ENCODE measurements around the gene OPA3. TPM values are rescaled to one million over a fixed set of nuclear protein-coding genes. Genes with fewer than 3 reads are reported as not detected.

Gene OPA3
- total RNA-seq, 2 donors from 2014 or later, result 15.8 to 33.5 TPM

DNA sequence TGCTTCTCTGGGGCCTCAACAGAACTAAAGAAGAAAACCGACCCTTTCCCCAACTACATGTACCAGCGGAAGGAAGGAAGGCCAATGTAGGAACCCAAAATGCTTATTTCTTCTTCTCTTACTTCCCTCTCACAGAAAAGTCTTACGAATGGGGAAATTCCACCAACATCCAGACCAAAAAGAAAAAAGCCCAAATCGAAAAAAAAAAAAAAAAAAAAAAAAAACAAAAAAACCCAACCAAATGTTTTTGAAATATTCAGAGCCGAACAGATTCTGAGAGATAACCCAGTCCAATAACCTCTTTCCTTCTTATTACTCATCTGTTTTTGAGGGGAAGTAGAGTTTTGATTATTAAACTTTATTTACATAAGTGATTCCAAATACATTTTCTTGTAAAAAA, 82.5 kb downstream of the OPA3 start:
- Histone ChIP-seq H3K9me3 (no peaks in the 10 kb centered on the region), H3K27ac (no peak overlapping the region), H3K4me1 (peaks cover 0 to 31% of the 10 kb centered on the region in 2 donors), H3K36me3 (no peaks in the 10 kb centered on the region), H3K27me3 (no peaks in the 10 kb centered on the region), H3K4me3 (no peak overlapping the region)
- DNase-seq (ENCODE audit: low spot score), result no peak
- TF ChIP-seq, protein P1, sequence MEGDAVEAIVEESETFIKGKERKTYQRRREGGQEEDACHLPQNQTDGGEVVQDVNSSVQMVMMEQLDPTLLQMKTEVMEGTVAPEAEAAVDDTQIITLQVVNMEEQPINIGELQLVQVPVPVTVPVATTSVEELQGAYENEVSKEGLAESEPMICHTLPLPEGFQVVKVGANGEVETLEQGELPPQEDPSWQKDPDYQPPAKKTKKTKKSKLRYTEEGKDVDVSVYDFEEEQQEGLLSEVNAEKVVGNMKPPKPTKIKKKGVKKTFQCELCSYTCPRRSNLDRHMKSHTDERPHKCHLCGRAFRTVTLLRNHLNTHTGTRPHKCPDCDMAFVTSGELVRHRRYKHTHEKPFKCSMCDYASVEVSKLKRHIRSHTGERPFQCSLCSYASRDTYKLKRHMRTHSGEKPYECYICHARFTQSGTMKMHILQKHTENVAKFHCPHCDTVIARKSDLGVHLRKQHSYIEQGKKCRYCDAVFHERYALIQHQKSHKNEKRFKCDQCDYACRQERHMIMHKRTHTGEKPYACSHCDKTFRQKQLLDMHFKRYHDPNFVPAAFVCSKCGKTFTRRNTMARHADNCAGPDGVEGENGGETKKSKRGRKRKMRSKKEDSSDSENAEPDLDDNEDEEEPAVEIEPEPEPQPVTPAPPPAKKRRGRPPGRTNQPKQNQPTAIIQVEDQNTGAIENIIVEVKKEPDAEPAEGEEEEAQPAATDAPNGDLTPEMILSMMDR (IDR thresholded peaks at IDR 0.05), result no peak

DNA sequence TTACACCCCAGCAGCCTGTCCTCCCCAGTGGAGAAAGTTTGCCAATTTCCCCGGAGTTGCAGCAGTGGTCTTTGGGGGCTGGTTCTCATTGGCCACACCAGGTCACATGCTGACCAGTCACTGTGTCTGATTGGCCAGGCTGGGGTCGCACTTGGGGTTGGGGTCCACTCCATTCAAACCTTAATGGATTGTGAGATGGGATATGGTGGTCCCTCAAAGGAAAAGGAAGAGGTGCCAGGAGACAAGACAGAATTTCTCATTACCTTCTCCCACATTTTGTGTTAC, 82.9 kb downstream of the OPA3 start:
- TF ChIP-seq, protein P1 (IDR thresholded peaks at IDR 0.05), result no peak
- H3K9me3 ChIP-seq, result no peaks in the 10 kb centered on the region
- H3K4me3 ChIP-seq, result no peak overlapping the region
- H3K27ac ChIP-seq, result no peak overlapping the region
- H3K36me3 ChIP-seq, result no peaks in the 10 kb centered on the region
- DNase-seq (ENCODE audit: low spot score), result no peak
- H3K4me1 ChIP-seq, result peaks cover 0 to 33% of the 10 kb centered on the region in 2 donors
- H3K27me3 ChIP-seq, result no peaks in the 10 kb centered on the region

DNA sequence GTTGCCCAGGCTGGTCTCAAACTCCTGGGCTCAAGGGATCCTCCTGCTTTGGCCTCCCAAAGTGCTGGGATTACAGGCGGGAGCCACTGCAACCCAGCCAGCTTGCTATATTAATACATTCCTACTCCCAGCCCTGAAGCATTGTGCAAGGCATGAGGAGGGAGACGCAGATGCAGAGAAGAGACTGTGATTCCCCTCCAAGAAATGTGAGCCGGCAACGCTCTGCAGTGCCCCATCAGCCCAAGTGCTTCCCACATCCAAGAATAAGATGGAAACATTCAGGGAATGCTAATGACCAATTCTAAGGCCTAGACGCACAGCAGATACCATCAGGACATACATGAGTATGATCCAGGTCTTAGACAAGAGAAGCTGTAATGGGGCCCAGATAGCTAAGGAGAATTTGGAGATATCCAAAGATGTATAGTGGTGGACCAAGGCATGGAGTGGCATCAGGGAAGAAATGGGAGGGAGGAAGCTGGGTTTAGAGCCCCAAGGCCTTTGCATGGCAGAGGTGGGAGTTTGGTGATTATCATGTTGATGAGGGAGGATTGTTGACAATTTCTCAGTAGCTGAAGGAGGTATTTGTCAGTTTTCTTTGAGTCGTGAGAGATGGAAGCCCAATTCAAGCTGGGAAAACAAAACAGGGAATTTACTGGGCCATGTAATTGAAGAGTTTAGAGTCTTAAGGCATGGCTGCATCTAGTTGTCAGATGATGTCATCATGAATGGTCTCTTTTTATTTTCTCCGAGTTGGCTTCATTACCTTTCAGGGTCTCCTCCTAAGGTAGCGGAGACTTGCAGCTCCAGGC, 83.5 kb downstream of the OPA3 start:
- peaks cover 0 to 37% of the 10 kb centered on the region in 2 donors for H3K4me1 ChIP-seq

DNA sequence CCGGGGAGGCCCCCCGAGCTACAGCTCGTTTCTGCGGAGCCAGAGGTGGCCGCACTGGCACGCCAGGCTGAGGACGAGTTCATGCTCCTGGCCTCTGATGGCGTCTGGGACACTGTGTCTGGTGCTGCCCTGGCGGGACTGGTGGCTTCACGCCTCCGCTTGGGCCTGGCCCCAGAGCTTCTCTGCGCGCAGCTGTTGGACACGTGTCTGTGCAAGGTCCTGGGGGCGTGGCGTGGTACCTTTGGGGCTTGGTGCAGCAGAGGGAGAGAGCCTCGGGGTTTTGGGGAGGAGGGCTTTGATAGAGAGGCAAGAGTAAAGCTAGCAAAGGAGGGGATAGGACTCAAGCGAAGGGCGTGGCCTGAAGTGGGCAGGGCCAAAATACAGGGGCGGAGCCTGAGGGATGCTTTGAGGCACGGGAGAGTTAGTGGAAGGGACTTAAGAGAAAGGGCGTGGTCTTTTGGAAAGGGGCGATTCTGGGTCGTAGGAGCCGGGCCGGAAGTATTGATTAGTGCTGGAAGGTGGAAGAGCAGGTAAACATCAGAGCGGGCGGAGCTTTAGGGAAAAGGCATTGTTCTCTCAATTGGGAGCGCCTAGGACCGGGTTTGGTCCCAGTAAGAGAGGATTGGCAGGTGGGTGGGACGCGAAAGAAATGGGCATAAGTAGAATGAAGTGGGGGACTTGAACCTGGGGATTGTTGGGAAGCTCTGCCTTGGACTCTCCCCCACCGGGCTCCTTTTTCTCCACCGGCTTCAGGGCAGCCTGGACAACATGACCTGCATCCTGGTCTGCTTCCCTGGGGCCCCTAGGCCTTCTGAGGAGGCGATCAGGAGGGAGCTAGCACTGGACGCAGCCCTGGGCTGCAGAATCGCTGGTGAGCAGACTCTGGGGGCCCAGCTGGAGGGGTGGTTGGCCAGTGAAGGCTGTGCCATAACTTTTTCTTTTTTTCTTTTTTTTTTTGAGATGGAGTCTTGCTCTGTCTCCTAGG, 85.1 kb downstream of the OPA3 start:
- no peaks in the 10 kb centered on the region for H3K36me3 ChIP-seq
- TF ChIP-seq, protein P1 (IDR thresholded peaks at IDR 0.05), result no peak
- H3K4me3 ChIP-seq, result peak overlapping the region in 1 of 2 donors; percentile 26
- H3K27ac ChIP-seq, result no peak overlapping the region
- H3K9me3 ChIP-seq, result no peaks in the 10 kb centered on the region
- H3K27me3 ChIP-seq, result no peaks in the 10 kb centered on the region
- H3K4me1 ChIP-seq, result peaks cover 0 to 35% of the 10 kb centered on the region in 2 donors
- DNase-seq (ENCODE audit: low spot score), result no peak

More for the DNA sequence above, 83.5 kb downstream of the OPA3 start:
- Histone ChIP-seq H3K36me3 (no peaks in the 10 kb centered on the region), H3K27me3 (no peaks in the 10 kb centered on the region), H3K4me3 (no peak overlapping the region), H3K27ac (no peak overlapping the region), H3K9me3 (no peaks in the 10 kb centered on the region)
- no peak for DNase-seq (ENCODE audit: low spot score)
- TF ChIP-seq, protein P1 (IDR thresholded peaks at IDR 0.05), result no peak

DNA sequence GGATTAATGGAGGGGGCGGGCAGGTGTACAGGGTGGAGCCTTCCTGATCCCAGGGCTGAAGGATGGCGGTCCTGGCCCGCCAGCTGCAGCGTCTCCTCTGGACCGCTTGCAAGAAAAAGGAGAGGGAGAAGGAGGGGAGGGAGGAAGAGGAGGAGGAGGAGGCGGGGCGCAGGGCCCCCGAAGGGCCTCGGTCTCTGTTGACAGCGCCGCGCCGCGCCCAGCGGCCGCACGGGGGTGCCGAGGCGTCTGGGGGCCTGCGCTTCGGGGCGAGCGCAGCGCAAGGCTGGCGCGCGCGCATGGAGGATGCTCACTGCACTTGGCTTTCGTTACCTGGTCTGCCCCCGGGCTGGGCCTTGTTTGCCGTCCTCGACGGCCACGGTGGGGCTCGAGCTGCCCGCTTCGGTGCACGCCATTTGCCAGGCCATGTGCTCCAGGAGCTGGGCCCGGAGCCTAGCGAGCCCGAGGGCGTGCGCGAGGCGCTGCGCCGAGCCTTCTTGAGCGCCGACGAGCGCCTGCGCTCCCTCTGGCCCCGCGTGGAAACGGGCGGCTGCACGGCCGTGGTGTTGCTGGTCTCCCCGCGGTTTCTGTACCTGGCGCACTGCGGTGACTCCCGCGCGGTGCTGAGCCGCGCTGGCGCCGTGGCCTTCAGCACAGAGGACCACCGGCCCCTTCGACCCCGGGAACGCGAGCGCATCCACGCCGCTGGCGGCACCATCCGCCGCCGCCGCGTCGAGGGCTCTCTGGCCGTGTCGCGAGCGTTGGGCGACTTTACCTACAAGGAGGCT, 86.0 kb downstream of the OPA3 start, which contains the start of gene PPM1N:
PPM1N (plus strand) TSS at position 33 of the 785 bp plus-strand sequence; CDS start at position 63, 30 bp downstream.
- peak within 1 kb of the TSS; percentile 17 to 80 for H3K4me3 ChIP-seq
- H3K27ac ChIP-seq, result no peak within 1 kb of the TSS
- peaks cover 0 to 38% of the 10 kb centered on the region in 2 donors for H3K4me1 ChIP-seq
- H3K36me3 ChIP-seq, result no peaks in the 10 kb centered on the region
- H3K9me3 ChIP-seq, result no peaks in the 10 kb centered on the region
- TF ChIP-seq, protein P1 (IDR thresholded peaks at IDR 0.05), result peak in 1 of 2 donors; percentile 18
- no peak for DNase-seq (ENCODE audit: low spot score)
- H3K27me3 ChIP-seq, result no peaks in the 10 kb centered on the region
